ENCODE results near the gene LGALS3BP. TPM values are rescaled to one million over a fixed set of nuclear protein-coding genes. Genes with fewer than 3 reads are reported as not detected.

The LGALS3BP gene
- total RNA-seq, 2 donors from 2014 or later, result 123 to 213 TPM

GRCh38 chr17:78953356-78954350, 26.1 kb downstream of the LGALS3BP start:
- Histone ChIP-seq H3K36me3 (replicated peaks in 1 of 2; ENCODE audit: insufficient read depth in 1 of 2, low read depth in 2 of 2) (no peaks in the 10 kb centered on the region), H3K9me3 (no peaks in the 10 kb centered on the region), H3K4me1 (peaks cover 4% of the 10 kb centered on the region), H3K27ac (no peak overlapping the region), H3K27me3 (no peaks in the 10 kb centered on the region), H3K4me3 (no peak overlapping the region)
- ATAC-seq (no peak), DNase-seq (no peak)
- TF ChIP-seq CTCF (IDR thresholded peaks at IDR 0.05), result no peak
- TF ChIP-seq POLR2A (IDR thresholded peaks at IDR 0.05), result no peak
- intact Hi-C loops (cut with DNase I), result no loop called here
- WGBS, 2 donors, result 83 to 85% methylated on average over 25 to 29 of the region's 29 CpGs

- no peak for DNase-seq
- WGBS, 2 donors, result 82 to 90% methylated on average over 4 to 10 of the region's 10 CpGs
- TF ChIP-seq CTCF (IDR thresholded peaks at IDR 0.05), result no peak
- no peak for TF ChIP-seq POLR2A (IDR thresholded peaks at IDR 0.05)
- no peaks in the 10 kb centered on the region for H3K9me3 ChIP-seq
- intact Hi-C loops (cut with DNase I), result no loop called here
- H3K27ac ChIP-seq, result no peak overlapping the region
- H3K27me3 ChIP-seq, result no peaks in the 10 kb centered on the region
- no peaks in the 10 kb centered on the region for H3K36me3 ChIP-seq (replicated peaks in 1 of 2; ENCODE audit: insufficient read depth in 1 of 2, low read depth in 2 of 2)
- H3K4me1 ChIP-seq, result peaks cover 11% of the 10 kb centered on the region
- no peak for ATAC-seq
- H3K4me3 ChIP-seq, result no peak overlapping the region
Observed at GRCh38 chr17:78952706-78953105, 27.0 kb downstream of the LGALS3BP start.

- intact Hi-C loops (cut with DNase I), result no loop called here
- Histone ChIP-seq H3K9me3 (no peaks in the 10 kb centered on the region), H3K36me3 (replicated peaks in 1 of 2; ENCODE audit: insufficient read depth in 1 of 2, low read depth in 2 of 2) (no peaks in the 10 kb centered on the region), H3K27ac (no peak overlapping the region), H3K27me3 (no peaks in the 10 kb centered on the region), H3K4me1 (peaks cover 16% of the 10 kb centered on the region), H3K4me3 (no peak overlapping the region)
- DNase-seq (no peak), ATAC-seq (no peak)
- 54 to 60% methylated on average over 5 to 12 of the region's 12 CpGs for WGBS, 2 donors
- TF ChIP-seq CTCF (IDR thresholded peaks at IDR 0.05), result no peak
- TF ChIP-seq POLR2A (IDR thresholded peaks at IDR 0.05), result no peak
Observed at GRCh38 chr17:78951967-78952551, 27.7 kb downstream of the LGALS3BP start.

- Histone ChIP-seq H3K36me3 (replicated peaks in 1 of 2; ENCODE audit: insufficient read depth in 1 of 2, low read depth in 2 of 2) (no peaks in the 10 kb centered on the region), H3K27ac (no peak overlapping the region), H3K9me3 (no peaks in the 10 kb centered on the region), H3K27me3 (no peaks in the 10 kb centered on the region), H3K4me1 (peaks cover 19% of the 10 kb centered on the region), H3K4me3 (no peak overlapping the region)
- DNase-seq (no peak), ATAC-seq (no peak)
- TF ChIP-seq POLR2A (IDR thresholded peaks at IDR 0.05) (no peak), CTCF (IDR thresholded peaks at IDR 0.05) (no peak)
- 92 to 100% methylated on average over 2 of the region's 2 CpGs for WGBS, 2 donors
- intact Hi-C loops (cut with DNase I), result no loop called here
Observed at GRCh38 chr17:78950870-78951269, 28.9 kb downstream of the LGALS3BP start.

All from body of pancreas (tissue), 4 donors.